Measurements from ENCODE around the gene INSRR. TPM values are rescaled to one million over a fixed set of nuclear protein-coding genes. Genes with fewer than 3 reads are reported as not detected.

Gene INSRR
- total RNA-seq, 1 donor from 2014 or later = not detected

GRCh38 chr1:156880473-156880872 lies 21.6 kb upstream of the INSRR start:
- CTCF ChIA-PET = interaction anchor here (0.9 to 1.0 kb wide), 2 partner anchors 9 to 154 kb away, joined by 3 read pairs; no protein-coding TSS in a partner anchor
- TF ChIP-seq, protein P1, sequence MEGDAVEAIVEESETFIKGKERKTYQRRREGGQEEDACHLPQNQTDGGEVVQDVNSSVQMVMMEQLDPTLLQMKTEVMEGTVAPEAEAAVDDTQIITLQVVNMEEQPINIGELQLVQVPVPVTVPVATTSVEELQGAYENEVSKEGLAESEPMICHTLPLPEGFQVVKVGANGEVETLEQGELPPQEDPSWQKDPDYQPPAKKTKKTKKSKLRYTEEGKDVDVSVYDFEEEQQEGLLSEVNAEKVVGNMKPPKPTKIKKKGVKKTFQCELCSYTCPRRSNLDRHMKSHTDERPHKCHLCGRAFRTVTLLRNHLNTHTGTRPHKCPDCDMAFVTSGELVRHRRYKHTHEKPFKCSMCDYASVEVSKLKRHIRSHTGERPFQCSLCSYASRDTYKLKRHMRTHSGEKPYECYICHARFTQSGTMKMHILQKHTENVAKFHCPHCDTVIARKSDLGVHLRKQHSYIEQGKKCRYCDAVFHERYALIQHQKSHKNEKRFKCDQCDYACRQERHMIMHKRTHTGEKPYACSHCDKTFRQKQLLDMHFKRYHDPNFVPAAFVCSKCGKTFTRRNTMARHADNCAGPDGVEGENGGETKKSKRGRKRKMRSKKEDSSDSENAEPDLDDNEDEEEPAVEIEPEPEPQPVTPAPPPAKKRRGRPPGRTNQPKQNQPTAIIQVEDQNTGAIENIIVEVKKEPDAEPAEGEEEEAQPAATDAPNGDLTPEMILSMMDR (IDR thresholded peaks at IDR 0.05) = no peak
- intact Hi-C loops (cut with micrococcal nuclease) = no loop called here
- no peak overlapping the region for H3K4me3 Mint-ChIP-seq
- H3K4me1 Mint-ChIP-seq = no peaks in the 10 kb centered on the region
- peaks cover 41% of the 10 kb centered on the region for H3K27me3 Mint-ChIP-seq
- H3K36me3 Mint-ChIP-seq (ENCODE audit: low read depth) = no peaks in the 10 kb centered on the region
- ATAC-seq (ENCODE audit: low read depth) (no peak), DNase-seq (no peak)
- POLR2A ChIA-PET = no interaction called here
- H3K27ac Mint-ChIP-seq = no peak overlapping the region
- no peaks in the 10 kb centered on the region for H3K9me3 Mint-ChIP-seq

GRCh38 chr1:156879876-156880275 lies 21.0 kb upstream of the INSRR start:
- Mint-ChIP-seq H3K4me1 (no peaks in the 10 kb centered on the region), H3K4me3 (no peak overlapping the region), H3K27me3 (peaks cover 41% of the 10 kb centered on the region), H3K27ac (no peak overlapping the region), H3K36me3 (ENCODE audit: low read depth) (no peaks in the 10 kb centered on the region), H3K9me3 (no peaks in the 10 kb centered on the region)
- no peak for ATAC-seq (ENCODE audit: low read depth)
- ChIA-PET POLR2A (no interaction called here), CTCF (no interaction called here)
- intact Hi-C loops (cut with micrococcal nuclease) = no loop called here
- TF ChIP-seq, protein P1 (IDR thresholded peaks at IDR 0.05) = no peak
- no peak for DNase-seq

DNA sequence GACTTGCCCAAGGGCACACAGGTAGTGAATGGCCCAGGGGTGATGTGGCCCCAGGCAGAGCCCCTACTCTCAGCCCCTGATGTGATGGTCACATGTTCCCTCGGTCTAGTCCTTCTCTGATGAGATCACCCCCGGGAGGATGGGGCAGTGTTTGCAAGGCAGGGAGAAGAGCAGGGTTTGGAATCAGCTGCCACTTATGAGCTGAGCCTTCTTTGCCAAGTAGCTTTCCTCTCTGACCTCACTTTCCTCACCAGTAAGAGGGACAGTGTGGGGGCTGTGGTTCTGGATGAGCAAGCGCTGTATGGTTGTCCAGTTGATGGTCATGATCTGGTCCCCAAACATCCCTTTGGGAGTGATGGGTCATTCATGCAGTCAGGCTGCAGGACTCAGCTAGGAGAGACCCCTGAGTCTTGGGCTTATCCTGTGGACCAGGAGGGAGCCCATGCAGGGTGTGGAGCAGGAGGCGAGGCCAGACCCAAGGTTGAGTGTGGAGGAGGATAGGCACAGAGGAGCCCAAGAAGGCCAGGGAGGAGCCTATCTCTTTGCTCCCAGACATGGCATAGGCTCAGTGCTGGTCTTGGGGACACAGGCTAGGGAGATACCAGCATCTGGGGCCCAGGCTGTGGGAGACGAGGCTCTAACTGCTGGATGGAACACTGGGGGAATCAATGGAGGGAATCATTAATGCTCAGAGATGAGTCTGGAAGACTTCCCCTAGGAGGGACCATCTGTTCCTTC lies 18.7 kb upstream of the INSRR start:
- intact Hi-C loops (cut with micrococcal nuclease) = no loop called here
- H3K4me3 Mint-ChIP-seq = no peak overlapping the region
- ATAC-seq (ENCODE audit: low read depth) (no peak), DNase-seq (no peak)
- TF ChIP-seq, protein P1 (IDR thresholded peaks at IDR 0.05) = no peak
- no peaks in the 10 kb centered on the region for H3K4me1 Mint-ChIP-seq
- ChIA-PET POLR2A (no interaction called here), CTCF (no interaction called here)
- H3K36me3 Mint-ChIP-seq (ENCODE audit: low read depth) = no peaks in the 10 kb centered on the region
- no peak overlapping the region for H3K27ac Mint-ChIP-seq
- peaks cover 36% of the 10 kb centered on the region for H3K27me3 Mint-ChIP-seq
- H3K9me3 Mint-ChIP-seq = no peaks in the 10 kb centered on the region

DNA sequence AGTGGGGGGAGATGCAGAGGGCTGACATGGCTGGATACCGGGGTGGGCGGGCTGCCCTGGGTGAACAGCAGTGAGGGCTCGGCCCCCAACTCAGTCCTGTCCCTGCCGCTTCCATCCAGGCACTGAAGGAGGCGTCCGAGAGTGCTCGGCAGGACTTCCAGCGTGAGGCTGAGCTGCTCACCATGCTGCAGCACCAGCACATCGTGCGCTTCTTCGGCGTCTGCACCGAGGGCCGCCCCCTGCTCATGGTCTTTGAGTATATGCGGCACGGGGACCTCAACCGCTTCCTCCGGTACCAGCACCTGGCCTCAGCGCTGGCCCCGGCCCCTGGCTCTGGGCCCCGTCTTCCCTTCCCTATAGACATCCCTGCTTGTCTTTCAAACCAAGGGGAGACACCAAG lies 17.4 kb upstream of the INSRR start:
- Mint-ChIP-seq H3K27me3 (peaks cover 33% of the 10 kb centered on the region), H3K36me3 (ENCODE audit: low read depth) (no peaks in the 10 kb centered on the region), H3K4me3 (no peak overlapping the region), H3K9me3 (no peaks in the 10 kb centered on the region), H3K4me1 (no peaks in the 10 kb centered on the region), H3K27ac (no peak overlapping the region)
- ChIA-PET CTCF (no interaction called here), POLR2A (interaction anchor here (0.6 kb wide), 1 partner anchor 148 kb away, joined by 6 read pairs; the partner anchor contains the start of gene METTL25B)
- TF ChIP-seq, protein P1 (IDR thresholded peaks at IDR 0.05) = no peak
- intact Hi-C loops (cut with micrococcal nuclease) = no loop called here
- ATAC-seq (ENCODE audit: low read depth) = no peak
- no peak for DNase-seq

DNA sequence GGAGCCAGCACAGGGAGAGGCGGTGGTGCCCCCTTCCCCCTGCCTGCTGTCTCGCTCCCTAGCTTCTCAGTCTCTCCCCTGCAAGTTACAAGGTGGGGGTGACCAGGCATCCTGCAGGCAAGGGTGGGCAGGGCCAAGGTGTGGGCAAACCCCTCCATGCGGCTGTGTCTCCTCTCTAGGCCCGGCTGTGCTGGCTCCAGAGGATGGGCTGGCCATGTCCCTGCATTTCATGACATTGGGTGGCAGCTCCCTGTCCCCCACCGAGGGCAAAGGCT lies 16.4 kb upstream of the INSRR start:
- ChIA-PET POLR2A (no interaction called here), CTCF (no interaction called here)
- H3K4me1 Mint-ChIP-seq = no peaks in the 10 kb centered on the region
- TF ChIP-seq, protein P1 (IDR thresholded peaks at IDR 0.05) = no peak
- H3K27ac Mint-ChIP-seq = no peak overlapping the region
- no peaks in the 10 kb centered on the region for H3K9me3 Mint-ChIP-seq
- intact Hi-C loops (cut with micrococcal nuclease) = no loop called here
- ATAC-seq (ENCODE audit: low read depth) (no peak), DNase-seq (no peak)
- H3K36me3 Mint-ChIP-seq (ENCODE audit: low read depth) = no peaks in the 10 kb centered on the region
- no peak overlapping the region for H3K4me3 Mint-ChIP-seq
- peaks cover 26% of the 10 kb centered on the region for H3K27me3 Mint-ChIP-seq

Measured in activated B cell treated with CpG ODN at 0.5 μM for 24 hours (primary cell).